KMS-11 (cell line): ENCODE measurements around the gene ZNF227.
A peak's percentile ranks its signal among the peaks of the same experiment; 100 is the strongest.
"Not testable (repeated sequence)": the region's sequence is repeated elsewhere in the genome, so short reads cannot be mapped to it uniquely, and the experiment has no call there.

Source experiments
- H2AFZ ChIP-seq: fragments of 200-600 bp; sonication (generic); 2 replicates; pipeline ENCODE4 v1.6.1; 2016; ENCODE audit warnings: antibody characterized with exemption, mixed run types, low read depth
- H3K27ac ChIP-seq: fragments of 200-600 bp; sonication (generic); 2 replicates; pipeline ENCODE4 v1.6.1; 2016; ENCODE audit warnings: mild to moderate bottlenecking, mixed run types
- H3K27me3 ChIP-seq: fragments of 200-600 bp; sonication (generic); 2 replicates; pipeline ENCODE4 v1.6.1; 2017; ENCODE audit warnings: mild to moderate bottlenecking, low read depth, mixed run types, moderate library complexity; ENCODE audit not compliant: insufficient read depth
- H3K36me3 ChIP-seq: fragments of 200-600 bp; sonication (generic); 2 replicates; pipeline ENCODE4 v1.6.1; 2017; ENCODE audit warnings: mild to moderate bottlenecking, mixed run types; ENCODE audit not compliant: insufficient read depth
- H3K4me1 ChIP-seq: fragments of 200-600 bp; sonication (generic); 2 replicates; pipeline ENCODE4 v1.6.1; 2016; ENCODE audit warnings: mild to moderate bottlenecking, low read depth, mixed run types; ENCODE audit not compliant: poor library complexity, severe bottlenecking
- H3K4me2 ChIP-seq: fragments of 200-600 bp; sonication (generic); 2 replicates; pipeline ENCODE4 v1.7.0; 2016; ENCODE audit warnings: mild to moderate bottlenecking, mixed run types
- H3K4me3 ChIP-seq: fragments of 200-600 bp; sonication (generic); IDR thresholded peaks from 2 replicates; pipeline ENCODE4 v1.6.1; 2017; ENCODE audit warnings: low read depth, low read length, mixed read lengths; ENCODE audit not compliant: insufficient read depth
- H3K79me2 ChIP-seq: fragments of 200-600 bp; sonication (generic); 2 replicates; pipeline ENCODE4 v1.6.1; 2016; ENCODE audit warnings: low read depth, mixed run types; ENCODE audit not compliant: insufficient read depth
- H3K9ac ChIP-seq: fragments of 200-600 bp; sonication (generic); 2 replicates; pipeline ENCODE4 v1.6.1; 2016; ENCODE audit warnings: mild to moderate bottlenecking, mixed run types
- H4K20me1 ChIP-seq: fragments of 200-600 bp; sonication (generic); 2 replicates; pipeline ENCODE4 v1.6.1; 2016; ENCODE audit warnings: mild to moderate bottlenecking, mixed run types; ENCODE audit not compliant: insufficient read depth
- TF ChIP-seq, protein P1 (sequence below): fragments of 200-600 bp; sonication (generic); conservative IDR thresholded peaks from 2 replicates; pipeline ENCODE4 v1.6.1; 2017; ENCODE audit warnings: low read depth, mild to moderate bottlenecking, antibody characterized with exemption, low read length, moderate library complexity, mixed read lengths

The ZNF227 gene

GRCh38 chr19:44204772-44205171, 7.6 kb upstream of the ZNF227 start:
- H3K4me3 ChIP-seq = no peak overlapping the region
- no peaks in the 10 kb centered on the region for H3K36me3 ChIP-seq
- H3K27ac ChIP-seq = no peak overlapping the region
- no peak overlapping the region for H3K9ac ChIP-seq
- no peak overlapping the region for H2AFZ ChIP-seq
- H3K4me1 ChIP-seq = no peaks in the 10 kb centered on the region
- H3K27me3 ChIP-seq = no peaks in the 10 kb centered on the region
- no peaks in the 10 kb centered on the region for H3K79me2 ChIP-seq
- no peak overlapping the region for H3K4me2 ChIP-seq
- TF ChIP-seq, protein P1, sequence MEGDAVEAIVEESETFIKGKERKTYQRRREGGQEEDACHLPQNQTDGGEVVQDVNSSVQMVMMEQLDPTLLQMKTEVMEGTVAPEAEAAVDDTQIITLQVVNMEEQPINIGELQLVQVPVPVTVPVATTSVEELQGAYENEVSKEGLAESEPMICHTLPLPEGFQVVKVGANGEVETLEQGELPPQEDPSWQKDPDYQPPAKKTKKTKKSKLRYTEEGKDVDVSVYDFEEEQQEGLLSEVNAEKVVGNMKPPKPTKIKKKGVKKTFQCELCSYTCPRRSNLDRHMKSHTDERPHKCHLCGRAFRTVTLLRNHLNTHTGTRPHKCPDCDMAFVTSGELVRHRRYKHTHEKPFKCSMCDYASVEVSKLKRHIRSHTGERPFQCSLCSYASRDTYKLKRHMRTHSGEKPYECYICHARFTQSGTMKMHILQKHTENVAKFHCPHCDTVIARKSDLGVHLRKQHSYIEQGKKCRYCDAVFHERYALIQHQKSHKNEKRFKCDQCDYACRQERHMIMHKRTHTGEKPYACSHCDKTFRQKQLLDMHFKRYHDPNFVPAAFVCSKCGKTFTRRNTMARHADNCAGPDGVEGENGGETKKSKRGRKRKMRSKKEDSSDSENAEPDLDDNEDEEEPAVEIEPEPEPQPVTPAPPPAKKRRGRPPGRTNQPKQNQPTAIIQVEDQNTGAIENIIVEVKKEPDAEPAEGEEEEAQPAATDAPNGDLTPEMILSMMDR = no peak
- H4K20me1 ChIP-seq = no peaks in the 10 kb centered on the region

DNA sequence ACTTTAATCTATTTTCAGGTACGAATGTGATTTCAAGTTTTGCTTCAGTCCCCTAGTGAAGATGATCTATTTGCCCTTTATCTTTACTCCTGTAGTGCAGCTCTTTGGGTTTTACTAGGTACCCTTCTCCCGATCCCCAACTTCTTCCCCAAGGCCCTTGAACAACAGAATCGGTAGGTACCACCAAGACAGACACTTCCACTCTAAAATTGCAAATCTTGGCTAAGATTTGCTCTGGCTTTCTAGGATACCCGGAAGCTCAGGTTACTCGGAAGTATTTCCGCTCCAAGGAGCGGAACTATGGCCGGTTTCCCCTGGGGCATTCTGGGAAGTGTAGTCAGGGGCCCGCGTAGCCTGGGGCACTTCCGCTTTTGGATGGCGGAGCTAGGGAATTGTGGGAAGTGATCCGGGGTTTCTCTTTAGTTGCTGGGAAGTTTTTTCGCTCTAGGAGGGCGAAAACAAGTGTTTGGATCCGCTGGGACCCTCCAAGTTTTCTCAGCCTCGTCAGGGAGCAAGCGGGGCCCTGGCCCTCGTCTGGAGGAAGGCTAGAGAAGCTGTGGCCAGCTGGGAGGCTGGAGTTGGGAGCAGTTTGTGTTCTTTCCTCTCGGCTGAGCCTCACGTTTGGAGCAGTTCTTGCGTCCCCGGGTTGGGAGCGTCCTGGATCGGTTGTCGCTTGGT, 5.1 kb upstream of the ZNF227 start:
- Histone ChIP-seq H3K27ac (peak overlapping the region; percentile 6; the same call in 1 of the 2 replicates), H3K4me2 (peak overlapping the region; percentile 53), H3K27me3 (no peaks in the 10 kb centered on the region), H3K4me3 (no peak overlapping the region), H3K36me3 (no peaks in the 10 kb centered on the region), H3K79me2 (no peaks in the 10 kb centered on the region), H3K4me1 (no peaks in the 10 kb centered on the region), H4K20me1 (no peaks in the 10 kb centered on the region), H3K9ac (peak overlapping the region; percentile 48; the same call in 1 of the 2 replicates), H2AFZ (peak overlapping the region; percentile 78)
- TF ChIP-seq, protein P1 = no peak

DNA sequence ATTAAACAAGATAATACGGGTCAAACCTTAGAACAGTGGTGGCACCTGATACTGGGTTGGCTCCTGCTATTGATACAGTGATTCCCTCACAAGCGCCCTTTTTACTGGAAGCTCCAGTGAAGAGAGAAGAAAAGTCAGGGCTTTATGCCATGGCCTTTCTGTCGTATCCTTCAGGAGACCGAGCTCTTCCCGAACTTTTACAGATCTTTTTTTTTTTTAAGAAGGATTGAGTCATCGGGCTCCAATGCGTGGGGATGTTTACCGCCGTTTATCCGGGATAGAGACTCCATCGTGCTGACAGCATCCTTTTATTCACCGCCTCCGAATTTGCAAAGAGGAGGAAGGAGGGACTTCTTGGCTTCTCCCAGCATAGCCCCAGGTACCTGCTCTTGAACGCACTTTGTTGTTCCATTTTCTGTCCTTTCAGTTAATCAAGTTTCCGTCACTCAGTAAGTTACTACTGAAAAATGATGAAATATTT, 574 bp downstream of the ZNF227 start:
- Histone ChIP-seq H3K27me3 (no peaks in the 10 kb centered on the region), H4K20me1 (no peaks in the 10 kb centered on the region), H2AFZ (peak overlapping the region; percentile 98), H3K4me3 (no peak overlapping the region), H3K79me2 (peaks cover 18% of the 10 kb centered on the region; the same call in 1 of the 2 replicates), H3K4me1 (peaks cover 10% of the 10 kb centered on the region), H3K27ac (peak overlapping the region; percentile 57), H3K9ac (peak overlapping the region; percentile 77), H3K4me2 (peak overlapping the region; percentile 73), H3K36me3 (peaks cover 14% of the 10 kb centered on the region)
- TF ChIP-seq, protein P1 = no peak

DNA sequence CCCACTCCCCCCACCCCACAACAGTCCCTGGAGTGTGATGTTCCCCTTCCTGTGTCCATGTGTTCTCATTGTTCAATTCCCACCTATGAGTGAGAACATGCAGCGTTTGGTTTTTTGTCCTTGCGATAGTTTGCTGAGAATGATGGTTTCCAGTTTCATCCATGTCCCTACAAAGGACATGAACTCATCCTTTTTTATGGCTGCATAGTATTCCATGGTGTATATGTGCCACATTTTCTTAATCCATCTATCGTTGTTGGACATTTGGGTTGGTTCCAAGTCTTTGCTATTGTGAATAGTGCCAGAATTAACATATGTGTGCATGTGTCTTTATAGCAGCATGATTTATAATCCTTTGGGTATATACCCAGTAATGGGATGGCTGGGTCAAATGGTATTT, 7.6 kb downstream of the ZNF227 start:
- H3K4me2 ChIP-seq, H3K4me1 ChIP-seq, H3K27ac ChIP-seq, H3K9ac ChIP-seq, H4K20me1 ChIP-seq, H3K4me3 ChIP-seq, H3K79me2 ChIP-seq, H2AFZ ChIP-seq, H3K27me3 ChIP-seq: not testable (repeated sequence)
- peaks cover 14% of the 10 kb centered on the region for H3K36me3 ChIP-seq

- H3K9ac ChIP-seq, H3K4me2 ChIP-seq, H3K27me3 ChIP-seq, H3K4me1 ChIP-seq, H3K27ac ChIP-seq, H4K20me1 ChIP-seq, H3K4me3 ChIP-seq, H2AFZ ChIP-seq, H3K79me2 ChIP-seq, H3K36me3 ChIP-seq: not testable (repeated sequence)
Observed at GRCh38 chr19:44220761-44221160, 8.4 kb downstream of the ZNF227 start.

- H3K4me2 ChIP-seq, H3K36me3 ChIP-seq, H3K9ac ChIP-seq, H4K20me1 ChIP-seq, H2AFZ ChIP-seq, H3K4me1 ChIP-seq, H3K79me2 ChIP-seq, H3K27me3 ChIP-seq, H3K27ac ChIP-seq, H3K4me3 ChIP-seq: not testable (repeated sequence)
Observed at GRCh38 chr19:44221291-44221690, 9.0 kb downstream of the ZNF227 start.
